Cardiac septum (tissue), 1 donor: ENCODE data around the gene BTBD3. TPM values are rescaled to one million over a fixed set of nuclear protein-coding genes. Genes with fewer than 3 reads are reported as not detected.

Source experiments
- DNase-seq: peaks from one replicate; pipeline ENCODE4 v3.0.0-alpha.2; 2020; ENCODE audit warnings: low spot score
- intact Hi-C: fragments of 100-400 bp; cut with DNase I; formaldehyde crosslinking; loops from one replicate; pipeline ENCODE4 v1.14.0; 2022
- long read RNA-seq: library from polyadenylated mRNA; unstranded; transcript quantifications from one replicate; pipeline ENCODE4 v2.0.0, GENCODE V29; 2021
- total RNA-seq: library from RNA; stranded (reverse); fragmentation: NEBNext Ultra II Directional; extraction: Animal tissue kit (Norgen Biotek cat#: 25700); gene quantifications from one replicate; pipeline ENCODE4 v1.2.1, GENCODE V29; 2021
- donor health status: DM: no; HTN: no; CAD: no.

BTBD3 gene
- total RNA-seq, result 25.7 TPM
- long read RNA-seq, partial matches to known transcripts, result 0 of 8 reads
- long read RNA-seq, other reads (novel, unspliced or antisense), result 8 of 8 reads

- intact Hi-C loops, result loop anchor here (2.0 kb wide), 1 partner anchor 27 kb away; no protein-coding TSS in a partner anchor
- DNase-seq, result no peak
These were observed at the start of gene BTBD3 for GRCh38 chr20:11917663-11918062. Gene BTBD3, plus strand, starts transcription at chr20:11917893. Its CDS starts 383 bp downstream, at chr20:11918276.

GRCh38 chr20:11869641-11870040 lies 48.1 kb upstream of the BTBD3 start:
- DNase-seq, result no peak

GRCh38 chr20:11870411-11870810 lies 47.3 kb upstream of the BTBD3 start:
- intact Hi-C loops, result no loop called here
- no peak for DNase-seq

More at GRCh38 chr20:11869641-11870040, 48.1 kb upstream of the BTBD3 start:
- intact Hi-C loops, result no loop called here

GRCh38 chr20:11876555-11876954 lies 41.1 kb upstream of the BTBD3 start:
- intact Hi-C loops, result no loop called here
- no peak for DNase-seq

- intact Hi-C loops, result no loop called here
- DNase-seq, result no peak
These were observed 37.0 kb upstream of the BTBD3 start for GRCh38 chr20:11880680-11881079.

- DNase-seq, result no peak
- intact Hi-C loops, result no loop called here
These were observed 36.2 kb upstream of the BTBD3 start for GRCh38 chr20:11881449-11881848.

- no peak for DNase-seq
- intact Hi-C loops, result no loop called here
These were observed 35.0 kb upstream of the BTBD3 start for GRCh38 chr20:11882651-11883050.

- no peak for DNase-seq
- intact Hi-C loops, result no loop called here
These were observed 29.0 kb upstream of the BTBD3 start for GRCh38 chr20:11888648-11889047.

- peak; percentile 92 for DNase-seq
- intact Hi-C loops, result loop anchor here (2.0 to 10.0 kb wide), 2 partner anchors 28 to 216 kb away; no protein-coding TSS in a partner anchor
These were observed 27.2 kb upstream of the BTBD3 start for GRCh38 chr20:11890331-11891076.

GRCh38 chr20:11891077-11891775 lies 26.5 kb upstream of the BTBD3 start:
- DNase-seq, result peak; percentile 80
- intact Hi-C loops, result loop anchor here (2.0 to 10.0 kb wide), 2 partner anchors 28 to 216 kb away; no protein-coding TSS in a partner anchor

- intact Hi-C loops, result loop anchor here (2.0 to 10.0 kb wide), 2 partner anchors 27 to 217 kb away; no protein-coding TSS in a partner anchor
- no peak for DNase-seq
These were observed 25.7 kb upstream of the BTBD3 start for GRCh38 chr20:11891776-11892545.

- DNase-seq, result no peak
- intact Hi-C loops, result loop anchor here (10.0 kb wide), 1 partner anchor 219 kb away; no protein-coding TSS in a partner anchor
These were observed 23.6 kb upstream of the BTBD3 start for GRCh38 chr20:11894062-11894461.

GRCh38 chr20:11895861-11896387 lies 21.8 kb upstream of the BTBD3 start:
- DNase-seq, result no peak
- intact Hi-C loops, result loop anchor here (10.0 kb wide), 1 partner anchor 221 kb away; no protein-coding TSS in a partner anchor

GRCh38 chr20:11901127-11901526 lies 16.6 kb upstream of the BTBD3 start:
- DNase-seq, result no peak
- intact Hi-C loops, result no loop called here

- no peak for DNase-seq
- intact Hi-C loops, result no loop called here
These were observed 15.4 kb upstream of the BTBD3 start for GRCh38 chr20:11902285-11902697.

- intact Hi-C loops, result no loop called here
These were observed 12.1 kb upstream of the BTBD3 start for GRCh38 chr20:11905460-11906179.

GRCh38 chr20:11906626-11907480 lies 10.8 kb upstream of the BTBD3 start:
- intact Hi-C loops, result no loop called here
- no peak for DNase-seq

More at GRCh38 chr20:11905460-11906179, 12.1 kb upstream of the BTBD3 start:
- DNase-seq, result no peak

GRCh38 chr20:11907621-11908020 lies 10.1 kb upstream of the BTBD3 start:
- intact Hi-C loops, result no loop called here
- no peak for DNase-seq
